SK-N-MC (cell line): ENCODE data around the gene RNFT1.
"Not testable (repeated sequence)": the region's sequence is repeated elsewhere in the genome, so short reads cannot be mapped to it uniquely, and the experiment has no call there.

Experiments
- EZH2 ChIP-seq: fragments of 200-600 bp; sonication (generic); IDR thresholded peaks from one replicate; pipeline ENCODE4 v1.6.1; 2017; ENCODE audit warnings: antibody characterized with exemption
- FOXP2 ChIP-seq: optimal IDR thresholded peaks from 2 replicates; pipeline ENCODE3; 2011; ENCODE audit warnings: mild to moderate bottlenecking, moderate library complexity; ENCODE audit not compliant: insufficient read depth; ENCODE audit errors: extremely low read length, control extremely low read depth
- POLR2AphosphoS5 ChIP-seq: IDR thresholded peaks from 2 replicates; pipeline ENCODE4 v1.6.1; 2012; ENCODE audit warnings: mild to moderate bottlenecking, low read depth, low read length, borderline replicate concordance

- TF ChIP-seq EZH2, POLR2AphosphoS5, FOXP2: not testable (repeated sequence)
These were observed 44.8 kb upstream of the RNFT1 start for GRCh38 chr17:60009326-60009725.
